Amniotic epithelial cell (primary cell): ENCODE data around the gene ADAM12.
A peak's percentile ranks its signal among the peaks of the same experiment; 100 is the strongest.

Source experiments
- DNase-seq: peaks from one replicate; pipeline ENCODE4 v3.0.0-alpha.2; 2010; ENCODE audit warnings: low read depth

ADAM12 gene

GRCh38 chr10:126013489-126014281 lies 374.6 kb downstream of the ADAM12 start:
- peak; percentile 90 for DNase-seq

GRCh38 chr10:126012485-126012884 lies 375.8 kb downstream of the ADAM12 start:
- DNase-seq = no peak

GRCh38 chr10:126011995-126012394 lies 376.3 kb downstream of the ADAM12 start:
- DNase-seq = no peak

DNA sequence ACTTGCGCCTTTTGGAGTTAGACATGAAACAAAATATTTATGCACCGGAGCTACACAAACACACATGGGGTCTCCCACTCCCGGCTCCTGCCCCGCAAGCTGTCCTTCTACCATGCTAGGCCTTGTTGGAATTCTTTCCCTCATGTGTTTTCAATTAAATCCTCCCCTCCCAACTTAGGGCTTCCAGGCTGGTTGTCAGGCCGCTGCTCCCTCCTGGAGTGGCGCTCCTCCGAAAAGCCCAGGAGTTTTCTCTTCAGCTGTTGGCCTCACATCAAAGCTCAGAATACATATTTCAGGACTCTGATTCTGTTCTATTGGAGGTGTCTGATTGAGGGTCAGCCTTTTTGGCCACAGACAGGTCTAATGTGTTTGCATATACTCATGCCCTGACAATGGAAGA lies 378.6 kb downstream of the ADAM12 start:
- DNase-seq = no peak

- DNase-seq = no peak
Observed at GRCh38 chr10:126006906-126007305, 381.4 kb downstream of the ADAM12 start.

DNA sequence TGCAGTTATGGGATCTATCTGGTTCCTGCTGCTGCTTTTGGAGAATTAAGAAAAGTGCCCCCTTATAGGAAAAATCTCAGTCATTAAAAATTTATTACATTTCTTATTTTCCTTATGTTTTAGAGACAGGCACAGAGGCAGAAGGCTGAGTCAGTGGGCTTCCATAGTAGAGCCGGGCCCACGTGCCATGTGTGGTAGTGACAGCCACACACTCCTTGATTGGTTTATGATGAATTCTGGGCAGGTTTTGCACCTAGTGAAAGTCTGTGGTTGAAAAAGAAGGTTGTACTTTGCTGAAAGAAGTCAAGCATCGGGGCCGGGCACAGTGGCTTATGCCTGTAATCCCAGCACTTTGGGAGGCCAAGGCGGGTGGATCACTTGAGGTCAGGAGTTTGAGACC lies 382.0 kb downstream of the ADAM12 start:
- DNase-seq = no peak

DNA sequence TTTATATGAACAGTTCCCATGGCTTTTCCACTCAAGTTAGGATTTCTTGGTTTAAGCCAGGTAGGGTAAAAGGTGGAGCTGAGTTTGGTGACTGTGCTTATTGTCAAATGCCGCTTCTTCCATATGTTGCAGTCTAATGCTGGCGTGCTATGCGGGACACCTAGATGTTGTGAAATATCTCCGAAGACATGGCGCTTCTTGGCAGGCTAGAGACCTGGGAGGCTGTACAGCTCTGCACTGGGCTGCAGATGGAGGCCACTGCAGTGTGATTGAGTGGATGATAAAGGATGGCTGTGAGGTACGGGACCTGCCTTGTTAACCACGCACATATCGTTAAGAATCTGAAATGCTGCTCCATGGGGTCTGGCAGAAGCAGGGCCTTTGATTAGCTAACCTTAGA lies 383.5 kb downstream of the ADAM12 start:
- no peak for DNase-seq

GRCh38 chr10:126001576-126001975 lies 386.7 kb downstream of the ADAM12 start:
- no peak for DNase-seq

- no peak for DNase-seq
Observed at GRCh38 chr10:125999694-126000093, 388.6 kb downstream of the ADAM12 start.

GRCh38 chr10:125997586-125997985 lies 390.7 kb downstream of the ADAM12 start:
- no peak for DNase-seq

DNA sequence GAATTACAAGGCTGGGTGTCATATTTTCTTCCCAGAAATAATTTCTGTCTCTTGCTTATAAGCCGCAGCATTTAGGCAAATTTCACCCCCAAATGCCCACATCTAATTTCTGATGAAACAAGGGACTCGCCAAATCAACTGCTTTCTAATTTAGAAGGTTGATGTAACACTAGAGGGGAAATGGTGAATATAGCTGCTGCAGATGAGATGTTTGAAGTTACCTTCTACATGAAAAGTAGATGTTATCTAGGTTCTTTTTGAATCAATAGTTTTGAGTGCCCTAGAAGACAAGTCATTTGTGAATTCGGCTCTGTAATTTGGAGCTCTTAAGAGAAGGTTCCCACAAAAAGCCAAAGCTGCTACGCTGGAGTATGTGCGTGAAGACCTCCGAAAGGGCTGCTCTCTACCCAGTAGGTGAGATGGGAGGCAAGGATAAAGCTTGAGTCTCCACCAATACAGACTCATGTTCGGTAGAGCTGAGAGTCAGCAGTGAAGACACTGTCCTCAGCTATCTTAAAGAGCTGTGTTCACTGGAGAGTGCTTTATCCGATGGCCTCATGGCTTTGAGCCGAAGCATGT lies 392.5 kb downstream of the ADAM12 start:
- DNase-seq = no peak

DNA sequence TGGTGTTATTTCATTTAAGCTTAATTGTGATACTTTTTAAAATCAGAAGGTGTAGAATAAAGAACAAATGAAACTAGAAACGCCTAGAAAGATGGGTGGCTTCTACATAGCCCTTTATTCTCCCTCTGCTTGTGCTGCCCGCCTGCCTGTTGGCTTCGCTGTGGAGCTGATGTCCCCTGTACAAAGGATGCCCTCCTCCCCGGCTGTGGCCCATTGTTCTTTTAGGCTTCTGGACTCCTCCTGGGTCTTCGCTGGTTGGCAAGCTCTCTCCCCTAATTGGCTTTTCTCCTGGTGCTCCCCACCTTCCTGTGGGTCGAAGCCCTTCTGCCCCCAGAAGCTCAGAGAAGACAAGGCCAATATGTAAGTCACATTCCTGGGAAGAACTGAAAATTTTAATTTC lies 393.7 kb downstream of the ADAM12 start:
- DNase-seq = no peak

DNA sequence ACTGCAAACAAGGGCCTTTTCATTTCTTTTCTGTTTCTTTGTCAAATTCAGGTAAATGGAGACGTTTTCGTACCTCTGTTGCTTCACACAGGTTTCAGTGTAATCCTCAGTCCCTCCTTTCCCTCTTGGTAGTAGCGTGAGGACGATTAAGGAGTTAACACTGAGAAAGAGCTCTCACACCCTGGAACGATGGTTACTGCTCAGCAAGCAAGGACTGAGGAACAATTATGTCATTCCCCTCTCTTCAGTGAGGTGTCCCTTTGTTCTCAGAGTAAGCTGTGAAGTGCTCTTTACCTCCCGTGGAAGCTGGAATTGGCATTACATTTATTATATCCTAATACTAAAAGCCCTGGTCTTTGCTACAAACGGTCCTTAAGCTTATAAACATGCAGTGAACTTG lies 396.0 kb downstream of the ADAM12 start:
- DNase-seq = no peak

DNA sequence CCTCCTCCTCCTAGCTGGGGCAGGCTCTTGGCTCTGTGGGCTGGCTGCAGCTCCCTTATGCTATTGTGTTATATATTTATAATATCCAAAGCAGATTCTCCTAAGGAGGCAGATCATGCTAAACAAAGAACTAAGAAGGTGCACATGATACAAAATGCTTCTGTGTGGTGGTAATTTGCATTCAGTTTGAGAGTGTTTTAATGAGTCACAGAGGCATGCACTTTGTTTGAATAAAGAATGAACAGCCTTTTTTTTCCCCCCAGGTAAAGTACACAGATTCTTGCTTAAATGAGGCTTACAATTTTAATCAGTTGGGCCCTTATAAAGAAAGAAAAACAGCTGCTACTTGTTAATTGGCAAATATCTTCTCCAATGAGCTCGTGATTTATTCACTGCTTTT lies 396.9 kb downstream of the ADAM12 start:
- no peak for DNase-seq

DNA sequence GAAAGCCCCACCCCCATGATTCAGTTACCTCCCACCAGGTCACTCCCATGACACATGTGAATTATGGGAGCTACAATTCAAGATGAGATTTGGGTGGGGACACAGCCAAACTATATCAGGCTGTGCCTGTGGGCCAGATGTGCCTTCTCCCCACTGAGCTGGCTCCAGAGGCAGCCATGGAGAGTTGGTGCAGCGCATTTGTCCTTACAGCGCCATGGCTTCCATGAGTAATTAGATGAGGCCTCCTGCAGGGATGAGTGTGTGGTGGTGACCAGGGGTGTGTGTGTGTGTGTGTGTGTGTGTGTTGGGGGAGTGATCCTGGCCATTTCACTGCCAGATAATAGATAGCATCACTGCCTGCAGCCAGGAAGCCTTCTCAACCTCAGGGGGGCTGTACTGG lies 397.3 kb downstream of the ADAM12 start:
- no peak for DNase-seq

- no peak for DNase-seq
Observed at GRCh38 chr10:125989791-125990190, 398.5 kb downstream of the ADAM12 start.

DNA sequence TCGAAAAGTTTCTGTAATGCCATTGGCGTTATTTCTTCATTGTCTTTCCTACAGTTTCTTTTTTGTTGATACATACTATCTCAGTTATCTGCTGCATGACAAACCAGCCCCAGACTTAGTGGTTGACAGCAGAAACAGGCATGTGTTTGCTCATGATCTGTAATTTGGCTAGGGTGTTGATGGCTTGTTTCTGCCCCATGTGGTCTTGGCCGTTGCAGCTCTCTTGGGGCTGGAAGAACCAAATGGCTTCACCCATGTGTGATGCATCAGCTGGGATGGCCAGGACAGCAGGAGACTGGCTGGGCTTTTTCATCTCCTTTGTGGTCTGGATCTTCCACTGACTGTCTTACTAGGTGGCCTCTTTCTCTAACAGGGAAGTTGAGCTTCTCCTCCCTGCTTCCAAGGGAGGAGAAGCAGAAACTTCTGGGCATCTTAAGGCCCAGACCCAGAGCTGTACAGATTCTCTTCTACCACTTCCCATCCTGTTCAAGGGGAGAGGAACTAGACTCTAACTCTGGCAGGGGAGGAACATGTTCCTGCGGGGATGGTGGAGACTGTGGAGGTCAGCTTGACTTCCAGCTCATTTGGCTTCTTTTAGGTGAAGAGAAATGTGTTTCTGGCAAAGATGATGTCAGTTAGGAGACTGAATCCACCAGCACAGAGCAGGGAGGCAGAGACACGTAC lies 402.6 kb downstream of the ADAM12 start:
- no peak for DNase-seq

GRCh38 chr10:125984865-125985495 lies 403.3 kb downstream of the ADAM12 start:
- no peak for DNase-seq

- DNase-seq = no peak
Observed at GRCh38 chr10:125984346-125984745, 403.9 kb downstream of the ADAM12 start.

DNA sequence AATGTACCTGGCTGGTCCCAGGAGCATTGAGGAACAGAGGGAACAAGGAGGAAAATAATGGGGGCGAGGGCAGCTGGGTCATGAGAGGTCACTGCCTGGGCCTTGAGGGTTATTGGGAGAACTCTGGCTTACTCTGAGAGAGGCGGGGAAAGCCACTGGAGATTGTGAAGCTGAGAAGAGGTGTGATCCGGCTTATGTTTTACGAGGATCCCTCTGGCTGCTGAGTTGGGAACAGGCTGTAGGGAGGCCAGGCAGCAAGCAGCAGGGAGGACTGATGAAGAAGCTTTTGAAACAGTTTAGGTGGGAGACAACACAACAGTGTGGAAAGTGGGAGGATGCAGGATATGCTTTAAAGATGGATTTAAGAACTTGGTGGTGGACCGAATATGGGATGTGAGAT lies 404.6 kb downstream of the ADAM12 start:
- DNase-seq = no peak

GRCh38 chr10:125983161-125983560 lies 405.1 kb downstream of the ADAM12 start:
- no peak for DNase-seq

DNA sequence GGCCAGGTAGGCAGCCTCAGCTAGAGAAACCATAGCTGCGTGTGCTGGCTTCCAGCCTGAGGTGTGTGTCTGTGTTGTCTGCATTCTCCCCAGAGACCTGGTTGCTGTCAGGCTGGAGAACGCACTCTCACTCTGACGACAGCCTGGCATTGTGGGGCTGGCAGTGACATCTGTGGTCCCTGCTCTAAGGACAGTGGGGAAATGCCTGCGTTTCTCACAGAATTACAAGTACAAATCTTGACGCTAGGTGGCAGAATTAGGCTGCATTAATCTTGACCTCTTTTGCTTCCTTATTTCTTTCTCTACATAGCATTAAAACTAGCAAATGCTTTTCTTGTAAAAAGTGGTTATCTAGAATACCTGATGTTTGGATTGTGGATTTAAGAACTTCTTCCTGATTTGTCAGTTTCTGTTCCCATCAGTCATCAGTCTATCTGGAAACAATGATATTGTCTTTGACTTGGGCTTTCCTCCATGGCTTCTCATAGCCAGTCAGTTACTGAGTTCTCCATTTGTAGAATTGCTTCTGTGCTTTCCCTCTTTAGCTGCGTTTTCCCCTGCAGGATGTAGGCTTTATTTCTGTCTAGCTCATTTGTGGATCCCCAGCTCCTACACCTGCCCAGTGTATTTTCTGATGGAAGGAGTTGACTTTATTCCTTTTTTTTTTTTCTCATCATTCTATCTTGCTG lies 405.9 kb downstream of the ADAM12 start:
- DNase-seq = peak; percentile 55
